Upper lobe of left lung (tissue), 6 donors: ENCODE data around the gene BARX1. TPM values are rescaled to one million over a fixed set of nuclear protein-coding genes. Genes with fewer than 3 reads are reported as not detected.

ENCODE experiments used
- ATAC-seq, 2 donors: fragments of 200-7000 bp; cut with Tn5 transposase; one replicate each; pipeline ENCODE4 v1.9.1; 2022; ENCODE audit warnings: mild to moderate bottlenecking in 2 of 2, moderate library complexity in 2 of 2; ENCODE audit not compliant: low FRiP score in 2 of 2
- DNase-seq, 2 donors: peaks; one replicate each; pipeline ENCODE4 v3.0.0-alpha.2; 2019 to 2020
- H3K27ac ChIP-seq, 4 donors: fragments of 200-600 bp; sonication (generic); one replicate each; pipeline ENCODE4 v1.5.1; 2016 to 2019
- H3K27me3 ChIP-seq, 4 donors: fragments of 200-600 bp; sonication (generic); one replicate each; pipeline ENCODE4 v1.5.1; 2017 to 2019
- H3K36me3 ChIP-seq, 4 donors: fragments of 200-600 bp; sonication (generic); one replicate each; pipeline ENCODE4 v1.5.1; 2016 to 2019
- H3K4me1 ChIP-seq, 4 donors: fragments of 200-600 bp; sonication (generic); one replicate each; pipeline ENCODE4 v1.5.1; 2018 to 2019
- H3K4me3 ChIP-seq, 4 donors: fragments of 200-600 bp; sonication (generic); one replicate each; pipeline ENCODE4 v1.5.1; 2017 to 2019; ENCODE audit warnings: mild to moderate bottlenecking in 2 of 4, moderate library complexity in 1 of 4
- H3K9me3 ChIP-seq, 4 donors: fragments of 200-600 bp; sonication (generic); one replicate each; pipeline ENCODE4 v1.5.1; 2018 to 2019
- EP300 ChIP-seq, 4 donors: sonication (generic); formaldehyde crosslinking; IDR thresholded peaks; one replicate each; pipeline ENCODE4 v1.5.1; 2017; ENCODE audit warnings: antibody characterized with exemption in 4 of 4, control low read depth in 2 of 4
- POLR2A ChIP-seq, 4 donors: fragments of 450-650 bp; IDR thresholded peaks; one replicate each; pipeline ENCODE4 v1.5.1; 2016 to 2017; ENCODE audit warnings: antibody characterized with exemption in 4 of 4, mild to moderate bottlenecking in 2 of 4
- POLR2AphosphoS5 ChIP-seq, 2 donors: sonication (generic); formaldehyde crosslinking; IDR thresholded peaks; one replicate each; pipeline ENCODE4 v1.5.1; 2017; ENCODE audit warnings: antibody characterized with exemption in 2 of 2
- WGBS, 2 donors: methylation state at CpG; one replicate each; pipeline ENCODE4 v1.1.5; 2017 to 2018; 5-methylcytosine and 5-hydroxymethylcytosine counted together
- total RNA-seq, 6 donors: library from RNA; depleted of rRNA in 4 of 6; stranded (reverse); fragments of >200 nt in 4 of 6; gene quantifications; one replicate each; pipeline versions ENCODE4 v1.1.0 to v1.2.1, GENCODE V29; 2016 to 2021
- TF ChIP-seq, protein P1 (sequence below), 6 experiments: fragments of 450-650 bp in 4 of 6; fragments of 200-600 bp in 2 of 6; sonication (generic) in 2 of 6; IDR thresholded peaks; one replicate each; pipeline ENCODE4 v1.5.1; 2016 to 2019; ENCODE audit warnings: antibody characterized with exemption in 6 of 6
- donor health status: DM: no; HTN: no; CAD: no; lungs with moderate emphysema.
- donor health status: DM: no; HTN: yes; CAD: no; lungs with severe emphysema.

BARX1 gene
- total RNA-seq, 6 donors from 2014 or later = not detected

DNA sequence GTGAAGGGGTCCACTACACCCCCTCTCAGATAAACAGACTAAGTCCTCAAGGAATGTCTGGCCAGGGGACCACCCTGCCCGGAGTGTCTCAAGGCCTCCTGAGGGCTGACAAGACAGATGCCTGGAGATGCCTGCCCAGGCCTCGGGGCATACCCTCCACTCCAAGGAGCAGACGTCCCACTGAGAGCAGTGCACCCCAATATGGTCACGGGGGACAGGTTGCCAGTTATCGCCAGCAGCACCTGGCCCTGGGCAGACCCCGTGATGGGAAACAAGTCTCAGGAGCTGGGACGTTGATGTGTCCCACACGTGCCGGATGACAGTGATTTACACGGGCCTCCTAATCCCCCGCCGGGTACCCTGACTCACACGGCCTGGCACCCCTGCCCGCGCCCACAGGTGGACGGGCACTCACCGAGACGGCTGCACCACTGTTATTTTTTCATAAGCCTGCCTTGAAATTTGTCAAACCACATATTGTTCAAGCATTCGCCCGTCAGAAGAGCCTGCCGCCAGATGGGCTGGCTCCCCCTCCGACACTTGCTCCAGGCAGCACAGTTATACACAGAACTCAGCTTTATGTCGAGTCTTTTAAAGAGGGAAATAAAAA lies 43.9 kb downstream of the BARX1 start:
- Histone ChIP-seq H3K36me3 (no peaks in the 10 kb centered on the region), H3K4me3 (no peak overlapping the region), H3K9me3 (no peaks in the 10 kb centered on the region), H3K27ac (no peak overlapping the region), H3K27me3 (no peaks in the 10 kb centered on the region), H3K4me1 (no peaks in the 10 kb centered on the region)
- ATAC-seq (no peak), DNase-seq (no peak)
- TF ChIP-seq, protein P1, sequence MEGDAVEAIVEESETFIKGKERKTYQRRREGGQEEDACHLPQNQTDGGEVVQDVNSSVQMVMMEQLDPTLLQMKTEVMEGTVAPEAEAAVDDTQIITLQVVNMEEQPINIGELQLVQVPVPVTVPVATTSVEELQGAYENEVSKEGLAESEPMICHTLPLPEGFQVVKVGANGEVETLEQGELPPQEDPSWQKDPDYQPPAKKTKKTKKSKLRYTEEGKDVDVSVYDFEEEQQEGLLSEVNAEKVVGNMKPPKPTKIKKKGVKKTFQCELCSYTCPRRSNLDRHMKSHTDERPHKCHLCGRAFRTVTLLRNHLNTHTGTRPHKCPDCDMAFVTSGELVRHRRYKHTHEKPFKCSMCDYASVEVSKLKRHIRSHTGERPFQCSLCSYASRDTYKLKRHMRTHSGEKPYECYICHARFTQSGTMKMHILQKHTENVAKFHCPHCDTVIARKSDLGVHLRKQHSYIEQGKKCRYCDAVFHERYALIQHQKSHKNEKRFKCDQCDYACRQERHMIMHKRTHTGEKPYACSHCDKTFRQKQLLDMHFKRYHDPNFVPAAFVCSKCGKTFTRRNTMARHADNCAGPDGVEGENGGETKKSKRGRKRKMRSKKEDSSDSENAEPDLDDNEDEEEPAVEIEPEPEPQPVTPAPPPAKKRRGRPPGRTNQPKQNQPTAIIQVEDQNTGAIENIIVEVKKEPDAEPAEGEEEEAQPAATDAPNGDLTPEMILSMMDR (IDR thresholded peaks at IDR 0.05) = no peak
- TF ChIP-seq POLR2A (IDR thresholded peaks at IDR 0.05) = no peak
- TF ChIP-seq POLR2AphosphoS5 (IDR thresholded peaks at IDR 0.05) = no peak
- TF ChIP-seq EP300 (IDR thresholded peaks at IDR 0.05) = no peak
- 85 to 89% methylated on average over 13 to 23 of the region's 23 CpGs for WGBS, 2 donors

DNA sequence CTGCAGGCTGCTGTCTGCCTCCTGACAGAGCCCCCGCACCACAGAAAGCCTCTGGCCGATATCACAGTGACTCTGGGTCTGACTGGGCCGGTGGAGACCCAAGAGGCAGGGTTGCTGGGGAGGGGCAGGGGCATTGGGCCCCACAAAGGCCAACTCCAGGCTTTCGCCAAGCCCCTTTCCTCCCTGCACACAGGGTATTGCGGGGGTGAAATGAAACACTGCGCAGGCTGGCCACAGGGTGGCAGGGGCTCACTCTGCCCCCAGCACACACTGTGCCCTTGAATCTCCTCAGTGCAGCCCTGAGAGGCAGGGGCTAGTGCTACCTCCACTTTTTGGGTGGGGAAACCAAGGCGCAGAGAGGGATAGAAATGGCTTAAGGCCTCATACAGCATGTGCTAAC lies 44.6 kb downstream of the BARX1 start:
- Histone ChIP-seq H3K27me3 (no peaks in the 10 kb centered on the region), H3K9me3 (no peaks in the 10 kb centered on the region), H3K36me3 (no peaks in the 10 kb centered on the region), H3K4me3 (no peak overlapping the region), H3K27ac (no peak overlapping the region), H3K4me1 (no peaks in the 10 kb centered on the region)
- TF ChIP-seq, protein P1 (IDR thresholded peaks at IDR 0.05) = no peak
- TF ChIP-seq POLR2AphosphoS5 (IDR thresholded peaks at IDR 0.05) (no peak), POLR2A (IDR thresholded peaks at IDR 0.05) (no peak), EP300 (IDR thresholded peaks at IDR 0.05) (no peak)
- 87 to 93% methylated on average over 3 to 6 of the region's 7 CpGs for WGBS, 2 donors
- DNase-seq (no peak), ATAC-seq (no peak)

DNA sequence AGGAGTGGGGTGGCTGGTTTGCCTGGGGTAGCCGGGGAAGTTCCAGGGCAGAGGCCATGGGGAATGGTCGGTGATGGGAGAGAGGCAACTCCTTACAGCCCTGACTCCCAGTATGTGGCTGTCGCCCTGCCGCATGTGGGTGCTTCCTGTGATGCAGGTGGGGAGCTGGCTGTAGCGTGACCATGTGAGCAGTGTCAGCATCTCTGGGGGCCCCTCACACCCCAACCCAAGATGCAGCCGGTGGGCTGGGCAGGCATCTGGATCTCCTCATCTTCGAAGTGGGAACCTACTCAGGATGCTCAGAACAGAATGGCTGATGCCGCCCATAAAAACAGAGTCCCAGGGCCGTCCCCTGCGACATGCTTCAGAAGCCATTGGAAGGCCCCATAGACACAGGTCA lies 45.0 kb downstream of the BARX1 start:
- no peak for DNase-seq
- 90 to 96% methylated on average over 7 to 9 of the region's 10 CpGs for WGBS, 2 donors
- H3K27ac ChIP-seq = no peak overlapping the region

GRCh38 chr9:93909242-93909616 lies 45.9 kb downstream of the BARX1 start:
- H3K27me3 ChIP-seq = no peaks in the 10 kb centered on the region
- no peak overlapping the region for H3K4me3 ChIP-seq
- no peaks in the 10 kb centered on the region for H3K4me1 ChIP-seq
- no peaks in the 10 kb centered on the region for H3K36me3 ChIP-seq
- ATAC-seq = no peak
- 39 to 41% methylated on average over 6 of the region's 6 CpGs for WGBS, 2 donors
- no peak overlapping the region for H3K27ac ChIP-seq
- H3K9me3 ChIP-seq = no peaks in the 10 kb centered on the region
- no peak for TF ChIP-seq EP300 (IDR thresholded peaks at IDR 0.05)
- TF ChIP-seq POLR2AphosphoS5 (IDR thresholded peaks at IDR 0.05) = no peak
- TF ChIP-seq, protein P1 (IDR thresholded peaks at IDR 0.05) = no peak
- TF ChIP-seq POLR2A (IDR thresholded peaks at IDR 0.05) = no peak
- no peak for DNase-seq

More for the DNA sequence above, 45.0 kb downstream of the BARX1 start:
- no peak overlapping the region for H3K4me3 ChIP-seq
- no peaks in the 10 kb centered on the region for H3K4me1 ChIP-seq
- no peaks in the 10 kb centered on the region for H3K36me3 ChIP-seq
- no peak for ATAC-seq
- TF ChIP-seq POLR2AphosphoS5 (IDR thresholded peaks at IDR 0.05) (no peak), POLR2A (IDR thresholded peaks at IDR 0.05) (no peak), EP300 (IDR thresholded peaks at IDR 0.05) (no peak)
- TF ChIP-seq, protein P1 (IDR thresholded peaks at IDR 0.05) = no peak
- H3K27me3 ChIP-seq = no peaks in the 10 kb centered on the region
- H3K9me3 ChIP-seq = no peaks in the 10 kb centered on the region

DNA sequence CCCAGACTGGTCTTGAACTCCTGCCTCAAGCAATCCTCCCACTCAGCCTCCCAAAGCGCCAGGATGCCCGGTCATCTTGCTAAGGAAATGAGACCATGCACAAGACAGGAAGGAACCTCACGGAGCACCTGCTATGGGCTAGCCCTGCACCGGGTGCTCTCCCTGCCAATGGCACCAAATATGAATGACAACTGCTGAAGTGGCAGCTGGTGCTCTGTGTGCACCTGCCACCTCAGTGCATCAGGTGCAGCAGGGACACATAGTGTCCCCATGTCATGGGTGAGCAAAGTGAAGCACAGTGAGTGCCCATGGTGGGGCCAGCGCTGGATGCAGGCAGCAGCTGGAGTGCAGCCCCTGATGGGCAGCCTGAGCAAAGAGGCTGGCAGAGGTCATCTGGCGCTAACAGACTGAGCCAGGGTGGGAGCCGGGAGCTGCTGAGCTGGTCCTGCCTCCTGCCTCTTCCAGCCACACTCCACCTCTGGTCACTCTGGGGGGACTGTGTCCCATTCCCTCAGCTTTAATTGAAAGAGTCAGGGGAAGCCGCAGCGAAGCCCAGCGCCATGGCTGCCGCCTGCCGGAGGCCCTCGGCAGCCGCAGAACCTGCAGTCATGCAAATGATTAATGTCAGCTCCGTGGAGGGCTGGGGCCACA lies 46.4 kb downstream of the BARX1 start:
- Histone ChIP-seq H3K4me1 (no peaks in the 10 kb centered on the region), H3K27me3 (no peaks in the 10 kb centered on the region), H3K4me3 (no peak overlapping the region), H3K36me3 (no peaks in the 10 kb centered on the region), H3K9me3 (no peaks in the 10 kb centered on the region), H3K27ac (no peak overlapping the region)
- ATAC-seq = no peak
- DNase-seq = no peak
- TF ChIP-seq EP300 (IDR thresholded peaks at IDR 0.05) (no peak), POLR2A (IDR thresholded peaks at IDR 0.05) (no peak), POLR2AphosphoS5 (IDR thresholded peaks at IDR 0.05) (no peak)
- TF ChIP-seq, protein P1 (IDR thresholded peaks at IDR 0.05) = no peak
- WGBS, 2 donors = 24 to 33% methylated on average over 11 to 15 of the region's 15 CpGs
